Inflammatory macrophage (primary cell): ENCODE results near the gene ANKRD13C.

Source experiments
- DNase-seq, 2 donors: peaks; one replicate each; pipeline ENCODE4 v3.0.0-alpha.2; 2020 to 2022

Gene ANKRD13C

GRCh38 chr1:70211541-70211940 is 143.0 kb downstream of the ANKRD13C start:
- no peak for DNase-seq

GRCh38 chr1:70210820-70211219 is 143.7 kb downstream of the ANKRD13C start:
- DNase-seq, result no peak
